Measurements from ENCODE around the gene FLT3.
"Not testable (repeated sequence)": the region's sequence is repeated elsewhere in the genome, so short reads cannot be mapped to it uniquely, and the experiment has no call there.

The FLT3 gene

GRCh38 chr13:28089065-28089464, 11.3 kb downstream of the FLT3 start:
- DNase-seq (ENCODE audit: low read depth in 1 of 2, low spot score in 1 of 2): no peak
- in situ Hi-C loops (cut with HindIII; ENCODE audit: low pct_unique_long_range_greater_than_20kb, low sequenced_read_pairs): no loop called here
- no peak for TF ChIP-seq JUND (IDR thresholded peaks at IDR 0.05; ENCODE audit: low read depth)

- in situ Hi-C loops (cut with HindIII; ENCODE audit: low pct_unique_long_range_greater_than_20kb, low sequenced_read_pairs); DNase-seq (ENCODE audit: low read depth in 1 of 2, low spot score in 1 of 2): not testable (repeated sequence)
Measured at GRCh38 chr13:28077820-28078219, 22.6 kb downstream of the FLT3 start.

GRCh38 chr13:28077231-28077630, 23.1 kb downstream of the FLT3 start:
- no peak for TF ChIP-seq JUND (IDR thresholded peaks at IDR 0.05; ENCODE audit: low read depth)
- DNase-seq (ENCODE audit: low read depth in 1 of 2, low spot score in 1 of 2): no peak
- in situ Hi-C loops (cut with HindIII; ENCODE audit: low pct_unique_long_range_greater_than_20kb, low sequenced_read_pairs): no loop called here

GRCh38 chr13:28071424-28071823, 29.0 kb downstream of the FLT3 start:
- no peak for DNase-seq (ENCODE audit: low read depth in 1 of 2, low spot score in 1 of 2)
- in situ Hi-C loops (cut with HindIII; ENCODE audit: low pct_unique_long_range_greater_than_20kb, low sequenced_read_pairs): no loop called here

GRCh38 chr13:28067491-28067890, 32.9 kb downstream of the FLT3 start:
- in situ Hi-C loops (cut with HindIII; ENCODE audit: low pct_unique_long_range_greater_than_20kb, low sequenced_read_pairs): no loop called here
- no peak for DNase-seq (ENCODE audit: low read depth in 1 of 2, low spot score in 1 of 2)
- TF ChIP-seq JUND (IDR thresholded peaks at IDR 0.05; ENCODE audit: low read depth): no peak

More at GRCh38 chr13:28071424-28071823, 29.0 kb downstream of the FLT3 start:
- no peak for TF ChIP-seq JUND (IDR thresholded peaks at IDR 0.05; ENCODE audit: low read depth)

- no peak for TF ChIP-seq JUND (IDR thresholded peaks at IDR 0.05; ENCODE audit: low read depth)
- in situ Hi-C loops (cut with HindIII; ENCODE audit: low pct_unique_long_range_greater_than_20kb, low sequenced_read_pairs): no loop called here
- DNase-seq (ENCODE audit: low read depth in 1 of 2, low spot score in 1 of 2): peak in 1 of 2 experiments; percentile 42
Measured at GRCh38 chr13:28058866-28059613, 41.3 kb downstream of the FLT3 start.

GRCh38 chr13:28056970-28057712, 43.2 kb downstream of the FLT3 start:
- DNase-seq (ENCODE audit: low read depth in 1 of 2, low spot score in 1 of 2): no peak
- no peak for TF ChIP-seq JUND (IDR thresholded peaks at IDR 0.05; ENCODE audit: low read depth)
- in situ Hi-C loops (cut with HindIII; ENCODE audit: low pct_unique_long_range_greater_than_20kb, low sequenced_read_pairs): no loop called here

GRCh38 chr13:28056426-28056825, 44.0 kb downstream of the FLT3 start:
- TF ChIP-seq JUND (IDR thresholded peaks at IDR 0.05; ENCODE audit: low read depth): no peak
- in situ Hi-C loops (cut with HindIII; ENCODE audit: low pct_unique_long_range_greater_than_20kb, low sequenced_read_pairs): no loop called here
- DNase-seq (ENCODE audit: low read depth in 1 of 2, low spot score in 1 of 2): no peak

GRCh38 chr13:28055357-28055756, 45.0 kb downstream of the FLT3 start:
- no peak for TF ChIP-seq JUND (IDR thresholded peaks at IDR 0.05; ENCODE audit: low read depth)
- DNase-seq (ENCODE audit: low read depth in 1 of 2, low spot score in 1 of 2): no peak
- in situ Hi-C loops (cut with HindIII; ENCODE audit: low pct_unique_long_range_greater_than_20kb, low sequenced_read_pairs): no loop called here

- no peak for DNase-seq (ENCODE audit: low read depth in 1 of 2, low spot score in 1 of 2)
- in situ Hi-C loops (cut with HindIII; ENCODE audit: low pct_unique_long_range_greater_than_20kb, low sequenced_read_pairs): no loop called here
- no peak for TF ChIP-seq JUND (IDR thresholded peaks at IDR 0.05; ENCODE audit: low read depth)
Measured at GRCh38 chr13:28052945-28053344, 47.4 kb downstream of the FLT3 start.

GRCh38 chr13:28049880-28050875, 50.2 kb downstream of the FLT3 start:
- no peak for TF ChIP-seq JUND (IDR thresholded peaks at IDR 0.05; ENCODE audit: low read depth)
- DNase-seq (ENCODE audit: low read depth in 1 of 2, low spot score in 1 of 2): no peak
- in situ Hi-C loops (cut with HindIII; ENCODE audit: low pct_unique_long_range_greater_than_20kb, low sequenced_read_pairs): no loop called here

GRCh38 chr13:28049215-28049614, 51.2 kb downstream of the FLT3 start:
- in situ Hi-C loops (cut with HindIII; ENCODE audit: low pct_unique_long_range_greater_than_20kb, low sequenced_read_pairs): no loop called here
- no peak for DNase-seq (ENCODE audit: low read depth in 1 of 2, low spot score in 1 of 2)
- no peak for TF ChIP-seq JUND (IDR thresholded peaks at IDR 0.05; ENCODE audit: low read depth)
